Gastroesophageal sphincter (tissue), 2 donors: ENCODE results near the gene MTHFS.

ENCODE experiments used
- POLR2A ChIP-seq, 2 donors: fragments of 450-650 bp; IDR thresholded peaks; one replicate each; pipeline ENCODE4 v1.6.1; 2017; ENCODE audit warnings: antibody characterized with exemption in 2 of 2, mild to moderate bottlenecking in 2 of 2, moderate library complexity in 1 of 2
- POLR2AphosphoS5 ChIP-seq: sonication (generic); formaldehyde crosslinking; IDR thresholded peaks from one replicate; pipeline ENCODE4 v1.6.1; 2017; ENCODE audit warnings: antibody characterized with exemption

DNA sequence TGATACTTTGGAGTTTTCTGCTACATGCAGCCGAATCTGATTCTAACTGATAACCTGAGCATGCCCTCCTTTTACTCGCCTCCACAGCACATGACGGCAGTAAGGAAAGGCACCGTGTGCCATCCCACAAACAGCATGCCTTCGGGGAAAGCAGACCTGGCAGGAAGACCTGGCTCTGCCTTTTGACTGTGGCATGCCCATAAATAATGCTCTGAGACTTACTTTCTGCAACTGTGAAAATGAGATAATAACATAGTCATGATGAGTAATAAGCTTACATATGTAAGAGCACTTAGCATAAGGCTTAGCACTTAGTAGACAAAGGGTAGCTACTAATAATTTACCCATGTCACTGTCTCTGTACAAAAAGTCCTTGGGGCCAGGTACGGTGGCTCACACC is 32.9 kb downstream of the MTHFS start:
- TF ChIP-seq POLR2A (IDR thresholded peaks at IDR 0.05) (no peak), POLR2AphosphoS5 (no peak)
